ENCODE results near the gene OR2V1.
"Not testable (repeated sequence)": the region's sequence is repeated elsewhere in the genome, so short reads cannot be mapped to it uniquely, and the experiment has no call there.

The OR2V1 gene

GRCh38 chr5:181149806-181150733 is 19.1 kb upstream of the OR2V1 start:
- intact Hi-C loops (cut with micrococcal nuclease), result loop anchor here (10.0 kb wide), 1 partner anchor 365 kb away; no protein-coding TSS in a partner anchor
- no peak overlapping the region for H3K27ac Mint-ChIP-seq
- H3K4me1 Mint-ChIP-seq (ENCODE audit: low read depth), result no peaks in the 10 kb centered on the region
- no peak overlapping the region for H3K4me3 Mint-ChIP-seq
- no peaks in the 10 kb centered on the region for H3K9me3 Mint-ChIP-seq
- H3K36me3 Mint-ChIP-seq (ENCODE audit: low read depth), result no peaks in the 10 kb centered on the region
- peaks cover 41% of the 10 kb centered on the region for H3K27me3 Mint-ChIP-seq

- Mint-ChIP-seq H3K27ac (no peak overlapping the region), H3K27me3 (peaks cover 38% of the 10 kb centered on the region), H3K9me3 (no peaks in the 10 kb centered on the region), H3K4me3 (no peak overlapping the region), H3K36me3 (ENCODE audit: low read depth) (no peaks in the 10 kb centered on the region), H3K4me1 (ENCODE audit: low read depth) (no peaks in the 10 kb centered on the region)
- intact Hi-C loops (cut with micrococcal nuclease), result no loop called here
Measured at GRCh38 chr5:181149355-181149754, 18.4 kb upstream of the OR2V1 start.

- peaks cover 34% of the 10 kb centered on the region for H3K27me3 Mint-ChIP-seq
- not testable (repeated sequence) for H3K4me1 Mint-ChIP-seq (ENCODE audit: low read depth)
Measured at GRCh38 chr5:181146927-181147636, 16.1 kb upstream of the OR2V1 start, which contains the start of gene OR2V2. Gene OR2V2, plus strand, starts transcription at chr5:181147586. Its CDS starts 7,357 bp downstream, at chr5:181154943.

GRCh38 chr5:181145133-181145532 is 14.2 kb upstream of the OR2V1 start:
- H3K4me3 Mint-ChIP-seq, result no peak overlapping the region
- H3K27ac Mint-ChIP-seq, result no peak overlapping the region
- H3K27me3 Mint-ChIP-seq, result peaks cover 30% of the 10 kb centered on the region
- intact Hi-C loops (cut with micrococcal nuclease), result no loop called here
- H3K9me3 Mint-ChIP-seq, result no peaks in the 10 kb centered on the region
- no peaks in the 10 kb centered on the region for H3K4me1 Mint-ChIP-seq (ENCODE audit: low read depth)
- H3K36me3 Mint-ChIP-seq (ENCODE audit: low read depth), result no peaks in the 10 kb centered on the region

More at GRCh38 chr5:181146927-181147636, 16.1 kb upstream of the OR2V1 start, which contains the start of gene OR2V2:
- intact Hi-C loops (cut with micrococcal nuclease); H3K4me3 Mint-ChIP-seq; H3K9me3 Mint-ChIP-seq; H3K36me3 Mint-ChIP-seq (ENCODE audit: low read depth); H3K27ac Mint-ChIP-seq: not testable (repeated sequence)

- no peaks in the 10 kb centered on the region for H3K9me3 Mint-ChIP-seq
- intact Hi-C loops (cut with micrococcal nuclease), result no loop called here
- H3K27ac Mint-ChIP-seq, result no peak overlapping the region
- no peaks in the 10 kb centered on the region for H3K36me3 Mint-ChIP-seq (ENCODE audit: low read depth)
- H3K4me3 Mint-ChIP-seq, result no peak overlapping the region
- peaks cover 18% of the 10 kb centered on the region for H3K27me3 Mint-ChIP-seq
- H3K4me1 Mint-ChIP-seq (ENCODE audit: low read depth), result no peaks in the 10 kb centered on the region
Measured at GRCh38 chr5:181142054-181142453, 11.1 kb upstream of the OR2V1 start.

- Mint-ChIP-seq H3K9me3 (no peaks in the 10 kb centered on the region), H3K36me3 (ENCODE audit: low read depth) (no peaks in the 10 kb centered on the region), H3K27ac (no peak overlapping the region), H3K4me3 (no peak overlapping the region), H3K27me3 (peaks cover 14% of the 10 kb centered on the region), H3K4me1 (ENCODE audit: low read depth) (no peaks in the 10 kb centered on the region)
- intact Hi-C loops (cut with micrococcal nuclease), result no loop called here
Measured at GRCh38 chr5:181140766-181141165, 9.8 kb upstream of the OR2V1 start.

- H3K4me3 Mint-ChIP-seq, result no peak overlapping the region
- intact Hi-C loops (cut with micrococcal nuclease), result no loop called here
- peaks cover 9% of the 10 kb centered on the region for H3K4me1 Mint-ChIP-seq (ENCODE audit: low read depth)
- no peak overlapping the region for H3K27ac Mint-ChIP-seq
- H3K27me3 Mint-ChIP-seq, result peaks cover 28% of the 10 kb centered on the region
- no peaks in the 10 kb centered on the region for H3K9me3 Mint-ChIP-seq
- no peaks in the 10 kb centered on the region for H3K36me3 Mint-ChIP-seq (ENCODE audit: low read depth)
Measured at GRCh38 chr5:181138258-181138657, 7.3 kb upstream of the OR2V1 start.

- H3K27ac Mint-ChIP-seq, result no peak overlapping the region
- H3K4me1 Mint-ChIP-seq (ENCODE audit: low read depth), result peaks cover 9% of the 10 kb centered on the region
- peaks cover 32% of the 10 kb centered on the region for H3K27me3 Mint-ChIP-seq
- intact Hi-C loops (cut with micrococcal nuclease), result no loop called here
- H3K9me3 Mint-ChIP-seq, result no peaks in the 10 kb centered on the region
- H3K4me3 Mint-ChIP-seq, result no peak overlapping the region
- no peaks in the 10 kb centered on the region for H3K36me3 Mint-ChIP-seq (ENCODE audit: low read depth)
Measured at GRCh38 chr5:181136361-181136955, 5.5 kb upstream of the OR2V1 start.

- peaks cover 9% of the 10 kb centered on the region for H3K4me1 Mint-ChIP-seq (ENCODE audit: low read depth)
- intact Hi-C loops (cut with micrococcal nuclease), result no loop called here
- peaks cover 34% of the 10 kb centered on the region for H3K27me3 Mint-ChIP-seq
- H3K4me3 Mint-ChIP-seq, result no peak overlapping the region
- H3K9me3 Mint-ChIP-seq, result no peaks in the 10 kb centered on the region
- no peaks in the 10 kb centered on the region for H3K36me3 Mint-ChIP-seq (ENCODE audit: low read depth)
- no peak overlapping the region for H3K27ac Mint-ChIP-seq
Measured at GRCh38 chr5:181134259-181134658, 3.3 kb upstream of the OR2V1 start.

- intact Hi-C loops (cut with micrococcal nuclease), result no loop called here
- Mint-ChIP-seq H3K36me3 (ENCODE audit: low read depth) (no peaks in the 10 kb centered on the region), H3K4me3 (no peak overlapping the region), H3K9me3 (no peaks in the 10 kb centered on the region), H3K27me3 (peaks cover 35% of the 10 kb centered on the region), H3K27ac (no peak overlapping the region), H3K4me1 (ENCODE audit: low read depth) (peaks cover 9% of the 10 kb centered on the region)
Measured at GRCh38 chr5:181133610-181134231, 2.8 kb upstream of the OR2V1 start.

GRCh38 chr5:181133083-181133482 is 2.1 kb upstream of the OR2V1 start:
- no peaks in the 10 kb centered on the region for H3K36me3 Mint-ChIP-seq (ENCODE audit: low read depth)
- H3K27ac Mint-ChIP-seq, result no peak overlapping the region
- intact Hi-C loops (cut with micrococcal nuclease), result no loop called here
- H3K4me3 Mint-ChIP-seq, result no peak overlapping the region
- H3K4me1 Mint-ChIP-seq (ENCODE audit: low read depth), result peaks cover 9% of the 10 kb centered on the region
- peaks cover 40% of the 10 kb centered on the region for H3K27me3 Mint-ChIP-seq
- no peaks in the 10 kb centered on the region for H3K9me3 Mint-ChIP-seq

GRCh38 chr5:181131514-181131913 is 545 bp upstream of the OR2V1 start:
- intact Hi-C loops (cut with micrococcal nuclease), result no loop called here
- Mint-ChIP-seq H3K9me3 (no peaks in the 10 kb centered on the region), H3K36me3 (ENCODE audit: low read depth) (no peaks in the 10 kb centered on the region), H3K27me3 (peaks cover 42% of the 10 kb centered on the region), H3K4me1 (ENCODE audit: low read depth) (peaks cover 9% of the 10 kb centered on the region), H3K27ac (no peak overlapping the region), H3K4me3 (no peak overlapping the region)

- H3K4me3 Mint-ChIP-seq; H3K4me1 Mint-ChIP-seq (ENCODE audit: low read depth); H3K9me3 Mint-ChIP-seq; H3K36me3 Mint-ChIP-seq (ENCODE audit: low read depth); intact Hi-C loops (cut with micrococcal nuclease); H3K27ac Mint-ChIP-seq: not testable (repeated sequence)
- H3K27me3 Mint-ChIP-seq, result peaks cover 40% of the 10 kb centered on the region
Measured at GRCh38 chr5:181130081-181130480, 888 bp downstream of the OR2V1 start.
